GM19025 (cell line): ENCODE measurements around the gene ZNF341.

ENCODE experiments used
- ATAC-seq: cut with Tn5 transposase; IDR thresholded peaks from one replicate; pipeline ENCODE4 v1.9.1; 2021; ENCODE audit warnings: mild to moderate bottlenecking, low read depth, moderate library complexity; ENCODE audit not compliant: unreplicated experiment

Gene ZNF341

GRCh38 chr20:33701629-33702450 lies 30.0 kb upstream of the ZNF341 start:
- ATAC-seq: no peak

- no peak for ATAC-seq
Measured at GRCh38 chr20:33702861-33703260, 28.9 kb upstream of the ZNF341 start.

GRCh38 chr20:33703498-33704137 lies 28.2 kb upstream of the ZNF341 start:
- no peak for ATAC-seq

- no peak for ATAC-seq
Measured at GRCh38 chr20:33704197-33704924, 27.4 kb upstream of the ZNF341 start.

- no peak for ATAC-seq
Measured at GRCh38 chr20:33707668-33708067, 24.1 kb upstream of the ZNF341 start.

GRCh38 chr20:33709398-33709797 lies 22.4 kb upstream of the ZNF341 start:
- no peak for ATAC-seq

- no peak for ATAC-seq
Measured at GRCh38 chr20:33709905-33710541, 21.8 kb upstream of the ZNF341 start.

GRCh38 chr20:33710681-33711445 lies 20.9 kb upstream of the ZNF341 start:
- no peak for ATAC-seq

GRCh38 chr20:33711446-33711738 lies 20.4 kb upstream of the ZNF341 start:
- ATAC-seq: no peak

GRCh38 chr20:33713865-33714367 lies 17.9 kb upstream of the ZNF341 start:
- ATAC-seq: no peak

GRCh38 chr20:33716498-33716897 lies 15.3 kb upstream of the ZNF341 start:
- no peak for ATAC-seq

- no peak for ATAC-seq
Measured at GRCh38 chr20:33719277-33719988, 12.4 kb upstream of the ZNF341 start.

- peak; percentile 97 for ATAC-seq
Measured at GRCh38 chr20:33719989-33720709, 11.6 kb upstream of the ZNF341 start, which contains the start of gene PXMP4. Gene PXMP4, minus strand, starts transcription at chr20:33720310. Its CDS starts 103 bp downstream, at chr20:33720207.

GRCh38 chr20:33721391-33722140 lies 10.2 kb upstream of the ZNF341 start:
- no peak for ATAC-seq

- ATAC-seq: no peak
Measured at GRCh38 chr20:33724439-33725094, 7.2 kb upstream of the ZNF341 start.

GRCh38 chr20:33725607-33726264 lies 6.1 kb upstream of the ZNF341 start:
- no peak for ATAC-seq

- no peak for ATAC-seq
Measured at GRCh38 chr20:33727115-33727479, 4.7 kb upstream of the ZNF341 start.
